ENCODE measurements around the gene KRTAP20-4. TPM values are rescaled to one million over a fixed set of nuclear protein-coding genes. Genes with fewer than 3 reads are reported as not detected.

Gene KRTAP20-4
- not detected in 2 replicates for total RNA-seq (2012; rRNA removed)
- polyA plus RNA-seq (2012; rRNA removed), result not detected in 2 replicates
- not detected in 2 replicates for polyA plus RNA-seq (2012; cell fraction: cytosol; rRNA removed)
- not detected in 2 replicates for polyA plus RNA-seq (2012; cell fraction: nucleus; rRNA removed; ENCODE audit: low replicate concordance)
- not detected for Bru-seq, nascent RNA
- BruChase-seq, experiment 1, labeled RNA remaining after a 6-hour chase, result not detected
- not detected for BruChase-seq, experiment 2, labeled RNA remaining after a 2-hour chase
- long read RNA-seq, result 0 reads

DNA sequence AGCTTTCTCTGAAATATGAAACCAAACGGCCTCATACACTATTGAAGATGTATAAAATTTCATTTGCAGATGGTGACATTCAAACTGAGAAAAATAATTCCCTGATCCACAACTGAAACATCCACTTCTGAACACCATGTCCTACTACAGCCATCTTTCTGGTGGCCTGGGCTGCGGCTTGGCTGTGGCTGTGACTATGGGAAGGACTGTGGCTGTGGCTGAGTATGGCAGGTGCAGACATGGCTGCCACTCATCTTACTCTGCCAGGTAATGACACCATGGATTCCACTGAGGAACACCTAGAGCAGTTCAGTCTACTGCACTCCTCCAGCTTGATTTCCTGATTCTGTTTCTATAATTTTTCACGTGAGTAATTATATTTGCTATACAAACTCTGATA, at the start of gene KRTAP20-4:
TSS of gene KRTAP20-4 (plus strand) at position 106 of the 400 bp plus-strand sequence.
- no peak within 1 kb of the TSS for H3K27ac ChIP-seq (ENCODE audit: insufficient read depth, low read length)
- WGBS, 2 experiments (ENCODE audit: extremely low coverage in 2 of 2, insufficient read length in 1 of 2), result no CpG with 5 or more reads among the region's 3 CpGs
- no peak within 1 kb of the TSS for H3K14ac ChIP-seq (replicated peaks; ENCODE audit: low read depth, low read length)
- H3K4me3 ChIP-seq (ENCODE audit: insufficient read depth, low read depth, low read length), result no peak within 1 kb of the TSS
- H2BK120ac ChIP-seq (ENCODE audit: low read depth, low read length), result no peak within 1 kb of the TSS
- H2AK5ac ChIP-seq (ENCODE audit: low read depth, low read length), result no peak within 1 kb of the TSS
- in situ Hi-C loops (cut with MboI; ENCODE audit: low sequenced_read_pairs), result no loop called here
- ChIA-PET CTCF (no interaction called here), POLR2A (ENCODE audit: unreplicated experiment) (no interaction called here)
- intact Hi-C loops (cut with micrococcal nuclease), result no loop called here
- no peak within 1 kb of the TSS for H3K23ac ChIP-seq (ENCODE audit: low read depth, low read length)
- H3K36me3 ChIP-seq (ENCODE audit: control insufficient read depth, insufficient read depth, low read length), result no peaks in the 10 kb centered on the region
- H2BK20ac ChIP-seq (ENCODE audit: low read depth, low read length), result no peak within 1 kb of the TSS
- H3K4ac ChIP-seq (ENCODE audit: low read depth, low read length), result no peak within 1 kb of the TSS
- no peak within 1 kb of the TSS for H3K56ac ChIP-seq (ENCODE audit: extremely low read depth, insufficient read depth, low read length)
- no peak within 1 kb of the TSS for H4K8ac ChIP-seq (ENCODE audit: low read depth in 2 of 2, low read length in 2 of 2)
- no peak within 1 kb of the TSS for H2AK9ac ChIP-seq (replicated peaks; ENCODE audit: low read depth, low read length, poor library complexity)
- TF ChIP-seq SMC3 (IDR thresholded peaks at IDR 0.05; ENCODE audit: low read depth, low read length), result no peak
- H4K91ac ChIP-seq (ENCODE audit: insufficient read depth, low read depth, low read length), result no peak within 1 kb of the TSS
- ATAC-seq (ENCODE audit: low read depth), result no peak
- no peaks in the 10 kb centered on the region for H3K27me3 ChIP-seq (ENCODE audit: control insufficient read depth, insufficient read depth, low read length)
- no peak for DNase-seq
- no peak within 1 kb of the TSS for H2BK5ac ChIP-seq (ENCODE audit: low read depth, low read length, poor library complexity, severe bottlenecking)
- H4K20me1 ChIP-seq (ENCODE audit: insufficient read depth, low read length), result no peaks in the 10 kb centered on the region
- no peak within 1 kb of the TSS for H3K18ac ChIP-seq (ENCODE audit: low read depth, low read length)
- H3K79me1 ChIP-seq (ENCODE audit: low read depth in 1 of 2, low read length in 2 of 2), result no peaks in the 10 kb centered on the region
- H3K9me3 ChIP-seq (ENCODE audit: control insufficient read depth, insufficient read depth, low read length), result peaks cover 15% of the 10 kb centered on the region
- no peaks in the 10 kb centered on the region for H3K4me1 ChIP-seq (ENCODE audit: control insufficient read depth, insufficient read depth, low read length)
- BruUV-seq (replicated peaks), result no TSS peak
- no peak within 1 kb of the TSS for H2AFZ ChIP-seq (replicated peaks; ENCODE audit: low read length, poor library complexity)
- H4K5ac ChIP-seq (ENCODE audit: low read depth, low read length), result no peak within 1 kb of the TSS
- no peak within 1 kb of the TSS for H3K4me2 ChIP-seq (ENCODE audit: low read depth, low read length)
- dilution Hi-C loops (cut with HindIII; ENCODE audit: low sequenced_read_pairs, unreplicated experiment), result no loop called here
- H3K9me1 ChIP-seq (ENCODE audit: insufficient read depth, low read length), result no peaks in the 10 kb centered on the region
- no peak within 1 kb of the TSS for H2BK15ac ChIP-seq (ENCODE audit: low read depth, low read length)
- H3K9ac ChIP-seq (ENCODE audit: low read depth, low read length), result no peak within 1 kb of the TSS
